HepG2 (cell line): ENCODE data around the gene RIPOR3. TPM values are rescaled to one million over a fixed set of nuclear protein-coding genes. Genes with fewer than 3 reads are reported as not detected.

Experiments
- FOXM1 ChIP-seq: sonication (generic); formaldehyde crosslinking; IDR thresholded peaks from 2 replicates; pipeline ENCODE4 v1.5.0; 2020; ENCODE audit warnings: missing genetic modification reagents
- IRF2 ChIP-seq: IDR thresholded peaks from 2 replicates; pipeline ENCODE4 v1.6.1; 2018; ENCODE audit warnings: missing genetic modification reagents, missing compliant biosample characterization
- IRX3 ChIP-seq: sonication (generic); formaldehyde crosslinking; IDR thresholded peaks from 2 replicates; pipeline ENCODE4 v1.8.1; 2023; ENCODE audit warnings: mild to moderate bottlenecking, low read depth, missing genetic modification reagents, borderline replicate concordance
- KAT2B ChIP-seq: fragments of 150-350 bp; IDR thresholded peaks from 2 replicates; pipeline ENCODE4 v1.6.1; 2014; ENCODE audit warnings: low read depth, low read length, borderline replicate concordance
- KLF13 ChIP-seq: sonication (generic); formaldehyde crosslinking; IDR thresholded peaks from 2 replicates; pipeline ENCODE4 v1.4.0; 2020; ENCODE audit warnings: mild to moderate bottlenecking, missing genetic modification reagents
- MTA1 ChIP-seq: sonication (generic); formaldehyde crosslinking; IDR thresholded peaks from 2 replicates; pipeline ENCODE4 v1.4.0; 2020; ENCODE audit warnings: missing genetic modification reagents, mild to moderate bottlenecking, borderline replicate concordance
- NFYC ChIP-seq: IDR thresholded peaks from 2 replicates; pipeline ENCODE4 v1.6.1; 2016; ENCODE audit warnings: missing genetic modification reagents, missing compliant biosample characterization
- ZBTB40 ChIP-seq, 2 experiments: fragments of 450-650 bp in 1 of 2; sonication (generic) in 1 of 2; formaldehyde crosslinking in 1 of 2; IDR thresholded peaks; 2 replicates each; pipeline versions ENCODE4 v1.6.1 to v1.8.0; 2016 to 2022; ENCODE audit warnings: antibody characterized with exemption in 1 of 2, mild to moderate bottlenecking in 1 of 2, missing genetic modification reagents in 1 of 2
- ZKSCAN1 ChIP-seq: fragments of 150-350 bp; IDR thresholded peaks from 2 replicates; pipeline ENCODE4 v1.6.1; 2014; ENCODE audit warnings: low read length
- ZNF274 ChIP-seq: sonication (generic); formaldehyde crosslinking; IDR thresholded peaks from 2 replicates; pipeline ENCODE4 v1.5.1; 2020; ENCODE audit warnings: mild to moderate bottlenecking, missing genetic modification reagents
- ZNF333 ChIP-seq: sonication (generic); formaldehyde crosslinking; IDR thresholded peaks from 2 replicates; pipeline ENCODE4 v1.4.0; 2020; ENCODE audit warnings: mild to moderate bottlenecking, missing genetic modification reagents, borderline replicate concordance
- ZNF552 ChIP-seq: sonication (generic); formaldehyde crosslinking; IDR thresholded peaks from 2 replicates; pipeline ENCODE4 v1.9.0; 2022; ENCODE audit warnings: missing genetic modification reagents, mild to moderate bottlenecking, borderline replicate concordance
- ZNF747 ChIP-seq: sonication (generic); formaldehyde crosslinking; IDR thresholded peaks from 2 replicates; pipeline ENCODE4 v1.8.1; 2023; ENCODE audit warnings: missing genetic modification reagents, mild to moderate bottlenecking, borderline replicate concordance
- ZNF788 ChIP-seq: sonication (generic); formaldehyde crosslinking; IDR thresholded peaks from 2 replicates; pipeline ENCODE4 v1.5.0; 2020; ENCODE audit warnings: mild to moderate bottlenecking, missing genetic modification reagents, borderline replicate concordance
- polyA plus RNA-seq, 8 experiments: library from polyadenylated mRNA; depleted of rRNA in 3 of 8; stranded (reverse) in 7 of 8; unstranded in 1 of 8; fragments of >200 nt; fragmentation: Illumina TruSeq in 4 of 8; extraction: Trizol in 4 of 8; gene quantifications; 2 replicates each; pipeline versions ENCODE4 v1.2.1 to v1.2.3, GENCODE V29; 2011 to 2016; ENCODE audit warnings: low read depth in 4 of 8, missing spikeins in 1 of 8, mixed read lengths in 1 of 8; ENCODE audit not compliant: insufficient read depth in 1 of 8
- total RNA-seq, 5 experiments: library from RNA; depleted of rRNA; stranded (reverse); fragments of >200 nt; fragmentation: Illumina TruSeq; extraction: Trizol; gene quantifications; 2 replicates each; pipeline ENCODE4 v1.2.3, GENCODE V29; 2016; ENCODE audit warnings: low read depth in 1 of 5
- TF ChIP-seq, protein P1 (sequence below): sonication (generic); formaldehyde crosslinking; IDR thresholded peaks from 2 replicates; pipeline ENCODE4 v1.4.0; 2020; ENCODE audit warnings: missing genetic modification reagents, mild to moderate bottlenecking, borderline replicate concordance
- TF ChIP-seq, protein P2 (sequence below): sonication (generic); formaldehyde crosslinking; IDR thresholded peaks from 2 replicates; pipeline ENCODE4 v1.4.0; 2020; ENCODE audit warnings: missing genetic modification reagents

RIPOR3 gene
- total and polyA plus RNA-seq, 2 of the 13 experiments (the other 11 are each of a cell fraction or from before 2014, with no cell fraction given) = 0.18 TPM; not detected in 1

GRCh38 chr20:50625986-50626677, 65.2 kb downstream of the RIPOR3 start (continued):
- no peak for TF ChIP-seq ZBTB40 (IDR thresholded peaks at IDR 0.05)
- TF ChIP-seq ZBTB40 (CRISPR knock-in tag; IDR thresholded peaks at IDR 0.05) = no peak
- no peak for TF ChIP-seq FOXM1 (CRISPR knock-in tag)
- TF ChIP-seq ZKSCAN1 = no peak
- no peak for TF ChIP-seq ZNF747 (CRISPR knock-in tag)
- TF ChIP-seq ZNF333 (CRISPR knock-in tag) = peak; percentile 52; the same call in 1 of the 2 replicates
- TF ChIP-seq, protein P1, sequence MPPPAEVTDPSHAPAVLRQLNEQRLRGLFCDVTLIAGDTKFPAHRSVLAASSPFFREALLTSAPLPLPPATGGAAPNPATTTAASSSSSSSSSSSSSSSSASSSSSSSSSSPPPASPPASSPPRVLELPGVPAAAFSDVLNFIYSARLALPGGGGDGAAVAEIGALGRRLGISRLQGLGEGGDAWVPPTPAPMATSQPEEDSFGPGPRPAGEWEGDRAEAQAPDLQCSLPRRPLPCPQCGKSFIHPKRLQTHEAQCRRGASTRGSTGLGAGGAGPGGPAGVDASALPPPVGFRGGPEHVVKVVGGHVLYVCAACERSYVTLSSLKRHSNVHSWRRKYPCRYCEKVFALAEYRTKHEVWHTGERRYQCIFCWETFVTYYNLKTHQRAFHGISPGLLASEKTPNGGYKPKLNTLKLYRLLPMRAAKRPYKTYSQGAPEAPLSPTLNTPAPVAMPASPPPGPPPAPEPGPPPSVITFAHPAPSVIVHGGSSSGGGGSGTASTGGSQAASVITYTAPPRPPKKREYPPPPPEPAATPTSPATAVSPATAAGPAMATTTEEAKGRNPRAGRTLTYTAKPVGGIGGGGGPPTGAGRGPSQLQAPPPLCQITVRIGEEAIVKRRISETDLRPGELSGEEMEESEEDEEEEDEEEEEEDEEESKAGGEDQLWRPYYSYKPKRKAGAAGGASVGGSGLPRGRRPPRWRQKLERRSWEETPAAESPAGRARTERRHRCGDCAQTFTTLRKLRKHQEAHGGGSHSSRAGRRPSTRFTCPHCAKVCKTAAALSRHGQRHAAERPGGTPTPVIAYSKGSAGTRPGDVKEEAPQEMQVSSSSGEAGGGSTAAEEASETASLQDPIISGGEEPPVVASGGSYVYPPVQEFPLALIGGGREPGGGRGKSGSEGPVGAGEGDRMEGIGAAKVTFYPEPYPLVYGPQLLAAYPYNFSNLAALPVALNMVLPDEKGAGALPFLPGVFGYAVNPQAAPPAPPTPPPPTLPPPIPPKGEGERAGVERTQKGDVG (CRISPR knock-in tag) = no peak
- peak; percentile 57; the same call in 1 of the 2 replicates for TF ChIP-seq IRF2
- no peak for TF ChIP-seq ZNF788 (CRISPR knock-in tag)
- TF ChIP-seq MTA1 (CRISPR knock-in tag) = 0 out of 2 replicates have a peak, but pooled peaks have one; percentile 55
- TF ChIP-seq, protein P2, sequence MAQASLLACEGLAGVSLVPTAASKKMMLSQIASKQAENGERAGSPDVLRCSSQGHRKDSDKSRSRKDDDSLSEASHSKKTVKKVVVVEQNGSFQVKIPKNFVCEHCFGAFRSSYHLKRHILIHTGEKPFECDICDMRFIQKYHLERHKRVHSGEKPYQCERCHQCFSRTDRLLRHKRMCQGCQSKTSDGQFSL (CRISPR knock-in tag) = no peak
- no peak for TF ChIP-seq ZNF274 (CRISPR knock-in tag)
- TF ChIP-seq IRX3 (CRISPR knock-in tag) = no peak
- no peak; the same call in 1 of the 2 replicates for TF ChIP-seq ZNF552 (CRISPR knock-in tag)
- peak; percentile 41; the same call in 1 of the 2 replicates for TF ChIP-seq NFYC (CRISPR knock-in tag)
- no peak for TF ChIP-seq KAT2B
- 0 out of 2 replicates have a peak, but pooled peaks have one; percentile 24 for TF ChIP-seq KLF13 (CRISPR knock-in tag)
